Activated CD4-positive, alpha-beta memory T cell treated with anti-CD3 and anti-CD28 coated beads for 36 hours (primary cell): ENCODE results near the gene TLR2. TPM values are rescaled to one million over a fixed set of nuclear protein-coding genes. Genes with fewer than 3 reads are reported as not detected.

Experiments
- CTCF ChIA-PET: fragments of 350-600 bp; sonication (Branson Sonifier 250); formaldehyde crosslinking; loops from one replicate; lab custom pipeline; 2021; ENCODE audit warnings: antibody characterized with exemption, inconsistent platforms; lab: Charles Lee
- POLR2A ChIA-PET: fragments of 350-600 bp; sonication (Branson Sonifier 250); formaldehyde crosslinking; loops from one replicate; lab custom pipeline; 2021; ENCODE audit warnings: antibody characterized with exemption; lab: Charles Lee
- DNase-seq: peaks from one replicate; pipeline ENCODE4 v3.0.0-alpha.2; 2020
- H3K27ac Mint-ChIP-seq: one replicate; pipeline ENCODE4 v1.8.0; 2021; ENCODE audit warnings: mixed read lengths
- H3K27me3 Mint-ChIP-seq: one replicate; pipeline ENCODE4 v1.8.0; 2021; ENCODE audit warnings: mixed read lengths
- H3K36me3 Mint-ChIP-seq: one replicate; pipeline ENCODE4 v1.8.0; 2021; ENCODE audit warnings: mixed read lengths
- H3K4me1 Mint-ChIP-seq: one replicate; pipeline ENCODE4 v1.8.0; 2021; ENCODE audit warnings: low read depth, mixed read lengths
- H3K4me3 Mint-ChIP-seq: one replicate; pipeline ENCODE4 v1.8.0; 2021; ENCODE audit warnings: mild to moderate bottlenecking, mixed read lengths
- H3K9me3 Mint-ChIP-seq: one replicate; pipeline ENCODE4 v1.8.0; 2021; ENCODE audit warnings: mixed read lengths
- intact Hi-C: fragments of 100-400 bp; cut with micrococcal nuclease; formaldehyde crosslinking; loops from one replicate; pipeline ENCODE4 v1.15.1; 2023
- total RNA-seq, 2 experiments: library from RNA; stranded (reverse); gene quantifications; one replicate each; pipeline ENCODE4 v1.2.3, GENCODE V29; 2021

TLR2 gene
- total RNA-seq, 2 experiments from 2014 or later: 1.3 to 1.6 TPM

DNA sequence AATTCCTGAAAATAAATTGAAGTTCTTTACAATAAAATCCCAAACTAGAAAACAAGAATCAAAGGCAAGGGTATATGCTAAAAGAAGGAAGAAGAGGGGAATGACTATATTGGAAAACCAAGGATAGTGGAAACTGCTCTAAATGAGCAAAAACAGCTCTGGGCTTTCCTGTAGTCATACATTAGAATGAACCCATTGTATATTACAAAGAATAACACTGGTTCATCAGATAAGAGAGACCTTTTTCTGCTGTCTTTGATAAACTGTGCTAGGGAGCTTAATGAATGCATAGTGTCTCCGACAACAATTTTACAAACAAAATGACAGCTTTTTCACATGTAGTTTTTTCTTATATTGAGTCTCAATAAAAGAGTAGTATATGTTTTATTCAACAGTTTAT is 26.6 kb downstream of the TLR2 start:
- CTCF ChIA-PET: no interaction called here
- H3K36me3 Mint-ChIP-seq: no peaks in the 10 kb centered on the region
- H3K4me1 Mint-ChIP-seq: peaks cover 8% of the 10 kb centered on the region
- intact Hi-C loops: no loop called here
- H3K4me3 Mint-ChIP-seq: no peak overlapping the region
- POLR2A ChIA-PET: no interaction called here
- H3K27ac Mint-ChIP-seq: no peak overlapping the region
- H3K9me3 Mint-ChIP-seq: no peaks in the 10 kb centered on the region
- H3K27me3 Mint-ChIP-seq: peaks cover 9% of the 10 kb centered on the region
- DNase-seq: no peak

GRCh38 chr4:153713866-153714646 is 30.0 kb downstream of the TLR2 start:
- H3K4me3 Mint-ChIP-seq: no peak overlapping the region
- H3K36me3 Mint-ChIP-seq: no peaks in the 10 kb centered on the region
- H3K27me3 Mint-ChIP-seq: peaks cover 9% of the 10 kb centered on the region
- CTCF ChIA-PET: no interaction called here
- H3K9me3 Mint-ChIP-seq: peaks cover 4% of the 10 kb centered on the region
- no peaks in the 10 kb centered on the region for H3K4me1 Mint-ChIP-seq
- POLR2A ChIA-PET: no interaction called here
- intact Hi-C loops: no loop called here
- no peak overlapping the region for H3K27ac Mint-ChIP-seq
- no peak for DNase-seq

DNA sequence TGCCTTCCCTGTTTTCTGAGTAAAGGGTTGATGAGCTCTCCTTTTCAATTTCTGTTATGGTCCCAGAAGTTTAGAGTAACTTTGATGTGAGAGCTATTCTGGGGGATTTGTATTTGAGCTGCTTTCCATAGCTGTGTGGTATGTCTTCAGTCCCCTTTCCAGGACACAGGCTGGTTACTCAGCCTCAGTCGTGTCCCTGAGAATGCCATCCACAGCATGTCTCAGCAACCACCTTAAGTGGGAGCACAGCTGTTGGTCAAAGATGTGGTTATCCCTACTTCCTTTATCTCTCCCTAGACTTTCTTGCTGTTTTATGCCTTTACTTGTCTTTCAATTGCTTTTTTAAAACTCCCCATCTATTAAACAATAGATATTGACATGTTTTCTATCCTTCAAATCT is 38.0 kb downstream of the TLR2 start:
- H3K27me3 Mint-ChIP-seq: peaks cover 1% of the 10 kb centered on the region
- H3K9me3 Mint-ChIP-seq: peaks cover 4% of the 10 kb centered on the region
- ChIA-PET POLR2A (no interaction called here), CTCF (interaction anchor here (0.6 to 1.2 kb wide), 2 partner anchors 40 to 875 kb away, joined by 3 read pairs; no protein-coding TSS in a partner anchor)
- H3K27ac Mint-ChIP-seq: no peak overlapping the region
- no peak for DNase-seq
- no peak overlapping the region for H3K4me3 Mint-ChIP-seq
- intact Hi-C loops: no loop called here
- H3K36me3 Mint-ChIP-seq: no peaks in the 10 kb centered on the region
- H3K4me1 Mint-ChIP-seq: no peaks in the 10 kb centered on the region

DNA sequence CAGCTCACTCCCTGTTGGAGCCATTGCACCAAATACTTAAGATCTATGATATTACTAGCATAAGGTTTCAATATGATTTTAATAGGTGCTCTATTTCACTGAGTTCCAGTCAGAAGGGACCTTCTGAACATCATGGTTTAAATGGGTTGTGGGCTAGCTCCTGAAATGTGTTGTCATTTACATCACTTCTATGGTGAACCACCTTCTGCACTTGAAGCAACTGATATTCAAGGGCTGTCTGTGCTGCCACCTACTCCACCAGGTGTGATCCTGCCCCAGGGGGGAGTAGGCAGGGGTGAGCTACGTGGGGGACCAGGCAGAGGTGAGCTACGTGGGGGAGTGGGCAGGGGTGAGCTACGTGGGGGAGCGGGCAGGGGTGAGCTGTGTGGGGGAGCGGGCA is 40.5 kb downstream of the TLR2 start:
- DNase-seq: no peak
- H3K36me3 Mint-ChIP-seq: no peaks in the 10 kb centered on the region
- no peaks in the 10 kb centered on the region for H3K27me3 Mint-ChIP-seq
- no peaks in the 10 kb centered on the region for H3K4me1 Mint-ChIP-seq
- no peak overlapping the region for H3K27ac Mint-ChIP-seq
- intact Hi-C loops: no loop called here
- ChIA-PET POLR2A (no interaction called here), CTCF (no interaction called here)
- no peaks in the 10 kb centered on the region for H3K9me3 Mint-ChIP-seq
- no peak overlapping the region for H3K4me3 Mint-ChIP-seq

GRCh38 chr4:153725136-153725830 is 41.2 kb downstream of the TLR2 start:
- Mint-ChIP-seq H3K36me3 (no peaks in the 10 kb centered on the region), H3K4me3 (no peak overlapping the region), H3K27me3 (no peaks in the 10 kb centered on the region), H3K9me3 (no peaks in the 10 kb centered on the region), H3K27ac (no peak overlapping the region), H3K4me1 (no peaks in the 10 kb centered on the region)
- no peak for DNase-seq
- CTCF ChIA-PET: interaction anchor here (0.7 kb wide), 1 partner anchor 25 kb away, joined by 3 read pairs; no protein-coding TSS in a partner anchor
- intact Hi-C loops: no loop called here
- POLR2A ChIA-PET: no interaction called here

DNA sequence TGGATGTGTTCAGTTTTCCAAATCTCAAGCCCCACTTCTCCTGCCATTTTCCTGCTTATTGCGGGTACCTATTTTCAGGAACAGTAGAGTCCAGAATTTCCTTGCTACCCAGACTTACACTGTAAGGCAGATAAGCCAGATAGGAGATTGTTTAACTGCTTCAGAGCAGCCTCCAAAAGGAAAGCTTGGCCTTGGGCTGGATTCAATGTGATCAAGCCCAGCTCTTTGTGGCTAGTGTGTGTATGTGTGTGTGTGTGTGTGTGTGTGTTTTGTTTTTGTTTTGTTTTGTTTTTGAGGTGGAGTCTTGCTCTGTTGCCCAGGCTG is 41.7 kb downstream of the TLR2 start:
- DNase-seq: no peak
- H3K4me3 Mint-ChIP-seq: no peak overlapping the region
- H3K27me3 Mint-ChIP-seq: no peaks in the 10 kb centered on the region
- H3K27ac Mint-ChIP-seq: no peak overlapping the region
- CTCF ChIA-PET: interaction anchor here (0.7 kb wide), 1 partner anchor 24 kb away, joined by 3 read pairs; no protein-coding TSS in a partner anchor
- no peaks in the 10 kb centered on the region for H3K9me3 Mint-ChIP-seq
- intact Hi-C loops: no loop called here
- H3K4me1 Mint-ChIP-seq: no peaks in the 10 kb centered on the region
- POLR2A ChIA-PET: no interaction called here
- no peaks in the 10 kb centered on the region for H3K36me3 Mint-ChIP-seq

GRCh38 chr4:153728151-153728550 is 44.1 kb downstream of the TLR2 start:
- Mint-ChIP-seq H3K4me3 (no peak overlapping the region), H3K9me3 (no peaks in the 10 kb centered on the region), H3K27me3 (no peaks in the 10 kb centered on the region), H3K4me1 (no peaks in the 10 kb centered on the region), H3K36me3 (no peaks in the 10 kb centered on the region), H3K27ac (no peak overlapping the region)
- no peak for DNase-seq
- ChIA-PET CTCF (no interaction called here), POLR2A (no interaction called here)
- intact Hi-C loops: no loop called here

GRCh38 chr4:153728660-153729059 is 44.6 kb downstream of the TLR2 start:
- Mint-ChIP-seq H3K27me3 (no peaks in the 10 kb centered on the region), H3K4me3 (no peak overlapping the region), H3K27ac (no peak overlapping the region), H3K9me3 (no peaks in the 10 kb centered on the region), H3K4me1 (peaks cover 3% of the 10 kb centered on the region), H3K36me3 (no peaks in the 10 kb centered on the region)
- POLR2A ChIA-PET: no interaction called here
- intact Hi-C loops: no loop called here
- CTCF ChIA-PET: no interaction called here
- no peak for DNase-seq

DNA sequence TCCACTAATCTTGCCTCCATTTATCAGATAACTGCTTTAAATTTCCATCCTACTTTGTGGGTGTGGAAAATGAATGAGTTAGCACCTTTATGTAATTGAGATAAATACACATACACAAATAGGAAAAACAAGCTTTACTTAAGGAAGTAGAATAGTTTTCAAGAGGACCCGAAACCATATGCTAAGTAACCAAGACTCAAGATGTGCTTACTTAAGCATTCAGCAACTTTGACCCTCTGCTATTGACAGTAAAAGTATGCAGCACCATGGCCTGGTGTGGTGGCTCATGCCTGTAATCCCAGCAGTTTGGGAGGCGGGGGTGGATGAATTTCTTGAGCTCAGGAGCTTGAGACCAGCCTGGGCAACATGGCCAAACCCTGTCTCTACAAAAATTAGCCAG is 45.8 kb downstream of the TLR2 start:
- Mint-ChIP-seq H3K4me1 (peaks cover 4% of the 10 kb centered on the region), H3K36me3 (no peaks in the 10 kb centered on the region), H3K4me3 (no peak overlapping the region), H3K27ac (no peak overlapping the region), H3K9me3 (no peaks in the 10 kb centered on the region), H3K27me3 (no peaks in the 10 kb centered on the region)
- no peak for DNase-seq
- intact Hi-C loops: no loop called here
- POLR2A ChIA-PET: no interaction called here
- CTCF ChIA-PET: interaction anchor here (1.5 kb wide), 1 partner anchor 20 kb away, joined by 4 read pairs; no protein-coding TSS in a partner anchor

GRCh38 chr4:153731239-153731638 is 47.2 kb downstream of the TLR2 start:
- ChIA-PET CTCF (no interaction called here), POLR2A (no interaction called here)
- no peak for DNase-seq
- Mint-ChIP-seq H3K4me3 (no peak overlapping the region), H3K27ac (no peak overlapping the region), H3K4me1 (peaks cover 4% of the 10 kb centered on the region), H3K9me3 (no peaks in the 10 kb centered on the region), H3K36me3 (no peaks in the 10 kb centered on the region), H3K27me3 (no peaks in the 10 kb centered on the region)
- intact Hi-C loops: no loop called here

DNA sequence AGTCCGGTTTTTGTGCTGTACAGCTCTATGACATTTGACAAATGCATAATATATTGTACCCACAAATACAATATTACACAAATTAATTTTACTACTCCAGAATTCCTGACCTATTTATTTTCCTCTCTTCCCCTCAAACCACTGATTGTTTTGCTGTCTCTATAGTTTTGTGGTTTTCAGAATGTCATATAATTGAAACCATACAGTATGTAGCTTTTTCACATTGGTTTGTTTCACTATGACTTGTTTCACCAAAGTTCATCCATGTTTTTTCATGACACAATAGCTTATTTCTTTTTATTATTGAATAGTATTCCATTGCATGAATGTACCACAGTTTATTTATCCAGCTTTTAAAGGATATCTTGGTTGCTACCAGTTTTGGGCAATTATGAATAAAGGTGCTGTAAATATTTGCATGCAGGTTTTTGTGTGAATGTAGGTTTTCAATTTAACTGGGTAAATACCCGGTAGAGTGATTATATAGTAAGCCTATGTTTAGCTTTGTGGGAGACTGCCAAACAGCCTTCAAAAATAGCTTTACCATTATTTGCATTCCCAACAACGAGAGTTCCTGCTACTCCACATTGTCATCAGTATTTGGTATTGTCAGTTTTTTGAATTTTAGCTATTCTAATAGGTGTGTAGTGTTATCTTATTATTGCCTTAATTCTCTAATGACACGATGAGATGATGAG is 49.8 kb downstream of the TLR2 start:
- H3K4me1 Mint-ChIP-seq: peaks cover 4% of the 10 kb centered on the region
- no peaks in the 10 kb centered on the region for H3K27me3 Mint-ChIP-seq
- no peaks in the 10 kb centered on the region for H3K9me3 Mint-ChIP-seq
- H3K36me3 Mint-ChIP-seq: no peaks in the 10 kb centered on the region
- H3K27ac Mint-ChIP-seq: no peak overlapping the region
- POLR2A ChIA-PET: no interaction called here
- no peak for DNase-seq
- CTCF ChIA-PET: interaction anchor here (1.0 to 1.1 kb wide), 2 partner anchors 16 to 99 kb away, joined by 4 read pairs; no protein-coding TSS in a partner anchor
- intact Hi-C loops: no loop called here
- no peak overlapping the region for H3K4me3 Mint-ChIP-seq

DNA sequence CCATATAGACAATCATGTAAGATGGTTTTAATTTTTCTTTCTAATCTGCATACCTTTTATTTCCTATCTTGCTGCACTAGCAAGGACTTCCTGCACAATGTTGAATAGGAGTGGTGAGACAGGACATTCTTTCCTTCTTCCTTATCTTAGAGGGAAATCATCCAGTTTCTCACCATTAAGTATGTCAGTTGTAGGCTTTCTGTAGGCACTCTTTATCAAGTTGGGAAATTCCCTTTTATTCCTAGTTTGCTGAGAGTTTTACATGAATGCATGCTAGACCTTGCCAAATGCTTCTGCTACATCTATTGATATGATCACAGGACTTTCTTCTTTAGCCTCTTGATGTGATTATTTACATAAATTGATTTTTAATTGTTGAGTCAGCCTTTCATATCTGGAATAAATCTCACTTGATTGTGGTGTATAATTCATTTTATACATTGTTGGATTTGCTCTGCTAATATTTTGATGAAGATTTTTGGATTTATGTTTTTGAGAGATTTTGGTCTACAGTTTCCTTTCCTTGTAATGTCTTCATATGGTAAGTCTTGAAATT is 51.9 kb downstream of the TLR2 start:
- intact Hi-C loops: no loop called here

More for the DNA sequence above, 51.9 kb downstream of the TLR2 start:
- Mint-ChIP-seq H3K27ac (no peak overlapping the region), H3K9me3 (peaks cover 5% of the 10 kb centered on the region), H3K27me3 (peaks cover 4% of the 10 kb centered on the region), H3K4me3 (no peak overlapping the region), H3K36me3 (no peaks in the 10 kb centered on the region), H3K4me1 (peaks cover 4% of the 10 kb centered on the region)
- ChIA-PET CTCF (no interaction called here), POLR2A (no interaction called here)
- DNase-seq: no peak
